Glomerular endothelial cell (primary cell): ENCODE data around the gene ZNF615. TPM values are rescaled to one million over a fixed set of nuclear protein-coding genes. Genes with fewer than 3 reads are reported as not detected.
"Not testable (repeated sequence)": the region's sequence is repeated elsewhere in the genome, so short reads cannot be mapped to it uniquely, and the experiment has no call there.

Source experiments
- DNase-seq: peaks from one replicate; pipeline ENCODE4 v3.0.0-alpha.2; 2011; ENCODE audit warnings: low read depth, low spot score; ENCODE audit errors: extremely low read depth
- total RNA-seq: library from RNA; depleted of rRNA; stranded (reverse); fragments of >200 nt; gene quantifications from 2 replicates; pipeline ENCODE4 v1.2.3, GENCODE V29; 2015

ZNF615 gene
- 3.2 and 6.1 TPM in 2 replicates for total RNA-seq

DNA sequence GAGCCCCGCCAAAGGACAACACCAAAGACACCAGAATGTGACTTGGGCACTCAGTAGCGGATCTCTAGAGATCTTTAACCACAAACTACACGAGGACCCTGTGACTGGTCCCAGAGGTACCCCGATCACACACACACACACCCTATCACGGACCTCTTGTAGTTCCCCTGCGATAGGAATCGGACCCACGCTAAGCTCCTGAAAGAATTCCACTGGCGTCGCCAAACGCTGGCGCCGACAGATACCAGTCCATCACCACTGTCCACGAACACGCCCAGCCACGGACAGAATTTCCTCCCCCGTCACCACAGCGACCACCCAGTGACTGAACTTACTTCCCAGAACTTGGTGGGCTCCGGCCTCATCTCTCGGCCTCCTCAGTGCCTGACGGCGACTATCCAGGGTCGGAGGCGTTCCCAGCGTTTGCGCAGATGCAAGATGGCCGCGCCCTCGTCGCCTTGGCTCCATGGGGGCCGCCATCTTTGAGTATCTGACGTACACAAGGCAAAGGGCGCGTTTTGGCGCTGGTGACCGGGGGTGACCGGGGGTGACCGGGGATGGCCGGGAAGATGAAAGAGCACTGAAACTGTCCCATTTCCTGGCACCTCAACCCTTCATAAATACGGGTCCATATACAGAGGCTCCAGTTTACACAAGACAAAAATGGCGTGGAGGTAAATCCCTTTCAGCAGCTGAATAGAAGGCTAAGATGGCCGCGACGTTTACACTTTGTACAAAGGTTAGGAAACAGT, at the start of gene ZNF615:
TSS of gene ZNF615 (minus strand) at position 406 of the 752 bp plus-strand sequence. CDS start 4,500 bp downstream, outside the sequence.
- peak; percentile 56 for DNase-seq

DNA sequence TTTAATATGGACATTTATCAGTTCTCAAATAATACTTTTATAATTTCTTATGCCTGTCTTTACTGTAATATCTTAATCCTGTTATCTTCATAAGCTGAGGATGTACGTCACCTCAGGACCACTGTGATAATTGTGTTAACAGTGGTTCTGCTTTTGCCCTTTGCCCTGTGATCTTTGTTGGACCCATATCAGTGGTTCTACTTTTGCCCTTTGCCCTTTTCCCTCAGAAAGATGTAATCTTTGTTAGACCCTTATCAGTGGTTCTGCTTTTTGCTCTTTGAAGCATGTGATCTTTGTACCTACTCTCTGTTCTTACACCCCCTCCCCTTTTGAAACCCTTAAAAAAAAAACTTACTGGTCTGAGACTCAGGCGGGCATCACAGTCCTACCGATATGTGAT, 48.5 kb upstream of the ZNF615 start:
- DNase-seq = not testable (repeated sequence)

DNA sequence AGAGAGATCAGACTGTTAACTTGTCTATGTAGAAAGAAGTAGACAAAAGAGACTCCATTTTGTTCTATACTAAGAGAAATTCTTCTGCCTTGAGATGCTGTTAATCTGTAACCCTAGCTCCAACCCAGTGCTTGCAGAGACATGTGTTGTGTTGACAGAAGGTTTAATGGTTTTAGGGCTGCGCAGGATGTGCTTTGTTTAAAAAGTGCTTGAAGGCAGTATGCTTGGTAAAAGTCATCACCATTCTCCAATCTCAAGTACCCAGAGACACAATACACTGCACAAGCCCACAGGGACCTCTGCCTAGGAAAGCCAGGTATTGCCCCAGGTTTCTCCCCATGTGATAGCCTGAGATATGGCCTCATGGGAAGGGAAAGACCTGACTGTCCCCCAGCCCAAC, 43.7 kb upstream of the ZNF615 start:
- DNase-seq = not testable (repeated sequence)

DNA sequence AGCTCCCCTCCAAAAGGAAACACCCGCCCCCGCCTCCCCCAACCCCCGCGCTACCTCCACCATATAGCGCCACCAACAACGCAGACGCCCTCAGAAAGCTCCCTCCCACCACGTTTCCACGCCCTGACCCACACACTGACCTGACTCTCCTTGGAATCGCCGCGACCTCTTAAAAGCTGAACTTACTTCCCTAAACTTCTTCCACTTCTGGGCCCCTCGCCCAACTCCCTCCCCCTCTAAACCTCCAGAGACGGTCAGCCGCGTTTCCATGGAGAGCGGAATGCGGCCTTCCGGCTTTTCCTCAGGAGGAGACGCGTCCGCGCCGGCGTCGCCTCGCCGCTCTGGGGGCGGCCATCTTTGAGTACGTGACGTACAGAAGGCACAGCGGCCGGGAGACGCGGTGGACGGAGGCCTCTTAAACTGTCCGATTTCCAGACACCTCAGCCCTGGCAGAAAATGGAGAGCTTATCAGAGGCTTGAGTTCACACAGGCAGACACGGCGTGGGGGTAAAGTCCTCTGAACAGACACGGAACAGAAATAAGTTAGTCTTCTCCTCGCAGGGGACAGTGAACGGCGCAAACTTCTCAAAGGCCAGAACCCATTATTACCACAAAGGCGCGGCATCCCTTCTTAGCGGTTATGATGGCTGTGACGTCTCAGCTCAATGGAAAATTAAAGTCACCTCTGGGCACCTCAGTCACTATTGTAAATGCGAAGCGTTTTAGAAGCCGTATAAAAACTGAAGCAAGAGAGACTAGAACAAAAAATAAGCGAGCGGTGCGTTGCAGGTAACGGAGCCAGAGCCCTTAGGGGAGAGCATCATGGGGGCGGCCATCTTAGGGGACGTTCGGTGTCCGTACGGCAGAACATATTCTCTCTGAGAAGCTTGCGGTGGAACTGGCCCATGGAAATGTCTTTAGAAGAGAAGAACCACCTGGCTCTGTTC, 40.8 kb upstream of the ZNF615 start, which contains the start of gene ZNF432:
TSS of gene ZNF432 (minus strand) at position 284 of the 947 bp plus-strand sequence. CDS start 1,970 bp downstream, outside the sequence.
- DNase-seq = peak; percentile 73

DNA sequence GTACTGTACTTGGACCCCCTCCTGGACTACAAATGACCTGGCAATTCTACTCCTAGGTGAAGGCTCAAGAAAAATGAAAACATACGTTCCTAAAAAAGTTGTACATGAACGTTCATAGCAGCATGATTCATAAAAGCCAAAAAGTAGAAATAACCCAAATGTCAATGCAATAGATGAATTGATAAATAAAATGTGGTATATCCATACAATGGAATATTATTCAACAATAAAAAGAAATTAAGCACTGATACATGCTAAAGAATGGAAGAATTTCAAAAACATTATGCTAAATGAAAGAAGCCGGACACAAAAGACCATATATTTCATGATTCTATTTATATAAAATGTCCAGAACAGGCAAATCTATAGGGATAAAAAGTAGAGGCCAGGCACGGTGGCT, 31.2 kb upstream of the ZNF615 start:
- no peak for DNase-seq

DNA sequence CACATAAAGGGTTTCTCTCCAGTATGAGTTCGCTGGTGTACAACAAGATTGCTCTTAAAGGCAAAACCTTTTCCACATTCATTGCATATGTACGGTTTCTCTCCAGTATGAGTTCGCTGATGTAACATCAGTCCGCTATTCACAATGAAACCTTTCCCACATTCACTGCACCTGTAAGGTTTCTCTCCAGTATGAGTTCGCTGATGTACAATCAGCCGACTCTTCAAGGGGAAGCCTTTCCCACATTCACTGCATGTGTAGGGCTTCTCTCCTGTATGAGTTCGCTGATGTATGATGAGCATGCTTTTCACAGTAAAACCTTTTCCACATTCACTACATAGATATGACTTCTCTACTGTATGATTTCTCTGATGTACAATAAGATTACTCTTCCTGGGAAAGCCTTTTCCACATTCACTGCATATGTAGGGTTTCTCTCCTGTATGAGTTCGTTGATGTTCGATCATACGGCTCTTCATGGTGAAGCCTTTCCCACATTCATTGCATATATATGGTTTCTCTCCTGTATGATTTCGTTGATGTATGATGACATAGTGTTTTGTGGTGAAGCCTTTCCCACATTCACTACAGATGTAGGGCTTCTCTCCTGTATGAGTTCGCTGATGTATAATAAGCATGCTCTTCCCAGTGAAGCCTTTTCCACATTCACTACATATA, 26.2 kb upstream of the ZNF615 start:
- DNase-seq = no peak

DNA sequence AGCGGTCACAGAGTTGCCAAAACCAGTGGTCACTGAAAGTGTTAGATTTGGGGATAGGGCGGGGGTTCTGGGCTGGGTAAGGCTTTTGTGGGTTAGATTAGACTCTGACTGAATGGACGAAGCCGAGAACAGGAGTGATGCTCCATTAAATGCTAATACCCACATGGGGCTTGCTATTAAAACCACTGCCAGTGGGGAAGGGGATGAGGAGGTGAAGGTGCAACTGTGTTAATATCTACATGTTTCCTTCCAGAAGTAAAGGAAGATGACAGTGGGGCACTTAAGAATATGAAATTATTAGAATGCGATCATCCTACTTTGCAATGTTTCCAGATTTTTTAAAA, 20.7 kb upstream of the ZNF615 start:
- no peak for DNase-seq

DNA sequence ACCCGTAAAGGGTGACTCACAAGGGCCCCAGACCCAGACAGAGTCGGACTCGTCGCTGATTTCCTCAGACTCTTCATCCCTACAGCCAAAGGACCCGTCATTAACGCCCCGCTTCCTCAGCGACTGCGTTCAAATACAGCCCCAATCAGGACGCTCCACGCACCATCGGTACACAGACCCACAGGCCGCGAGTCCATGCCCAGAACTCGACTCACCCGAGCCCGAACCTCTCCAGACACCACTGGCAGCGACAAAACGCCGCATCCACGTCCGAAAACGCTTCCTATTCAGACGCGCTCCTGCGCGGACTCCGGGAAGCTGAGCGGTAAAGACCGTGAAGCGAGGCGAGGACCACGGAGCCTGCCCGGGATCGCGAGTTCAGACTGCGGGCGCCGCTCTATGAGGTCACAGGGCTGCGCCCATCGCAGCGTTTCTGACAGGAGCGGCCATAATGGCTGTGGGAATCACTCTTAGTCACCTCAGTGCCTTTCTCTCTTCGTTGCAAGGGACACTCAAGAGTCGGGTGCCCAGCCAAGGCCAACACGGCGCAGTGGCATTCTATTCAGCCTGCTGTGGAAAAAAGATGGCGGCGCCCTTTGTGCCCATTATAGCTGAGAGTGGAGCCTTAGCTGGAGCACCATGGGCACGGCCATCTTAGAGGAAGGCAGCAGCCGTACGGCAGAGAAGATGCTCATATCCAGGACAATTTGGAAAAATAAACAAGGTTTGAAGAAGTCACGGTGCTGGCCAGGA, 20.2 kb upstream of the ZNF615 start, which contains the start of gene ZNF614:
TSS of gene ZNF614 (minus strand) at position 353 of the 753 bp plus-strand sequence. CDS start 2,634 bp downstream, outside the sequence.
- peak; percentile 42 for DNase-seq

DNA sequence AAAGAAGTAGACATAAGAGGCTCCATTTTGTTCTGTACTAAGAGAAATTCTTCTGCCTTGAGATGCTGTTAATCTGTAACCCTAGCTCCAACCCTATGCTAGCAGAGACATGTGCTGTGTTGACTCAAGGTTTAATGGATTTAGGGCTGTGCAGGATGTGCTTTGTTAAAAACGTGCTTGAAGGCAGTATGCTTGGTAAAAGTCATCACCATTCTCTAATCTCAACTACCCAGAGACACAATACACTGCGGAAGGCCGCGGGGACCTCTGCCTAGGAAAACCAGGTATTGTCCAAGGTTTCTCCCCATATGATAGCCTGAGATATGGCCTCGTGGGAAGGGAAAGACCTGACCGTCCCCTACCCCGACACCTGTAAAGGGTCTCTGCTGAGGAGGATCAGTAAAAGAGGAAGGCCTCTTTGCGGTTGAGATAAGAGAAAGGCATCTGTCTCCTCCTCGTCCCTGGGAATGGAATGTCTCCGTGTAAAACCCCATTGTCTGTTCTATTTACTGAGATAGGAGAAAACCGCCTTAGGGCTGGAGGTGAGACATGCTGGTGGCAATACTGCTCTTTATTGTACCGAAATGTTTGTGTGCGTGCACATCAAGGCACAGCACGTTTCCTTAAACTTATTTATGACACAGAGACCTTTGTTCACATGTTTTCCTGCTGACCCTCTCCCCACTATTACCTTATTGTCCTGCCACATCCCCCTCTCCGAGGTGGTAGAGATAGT, 18.4 kb upstream of the ZNF615 start:
- not testable (repeated sequence) for DNase-seq

DNA sequence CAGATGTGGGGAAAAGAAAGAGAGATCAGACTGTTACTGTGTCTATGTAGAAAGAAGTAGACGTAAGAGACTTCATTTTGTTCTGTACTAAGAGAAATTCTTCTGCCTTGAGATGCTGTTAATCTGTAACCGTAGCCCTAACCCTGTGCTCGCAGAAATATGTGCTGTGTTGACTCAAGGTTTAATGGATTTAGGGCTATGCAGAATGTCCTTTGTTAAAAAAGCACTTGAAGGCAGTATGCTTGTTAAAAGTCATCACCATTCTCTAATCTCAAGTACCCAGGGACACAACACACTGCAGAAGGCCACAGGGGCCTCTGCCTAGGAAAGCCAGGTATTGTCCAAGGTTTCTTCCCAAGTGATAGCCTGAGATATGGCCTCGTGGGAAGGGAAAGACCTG, 16.5 kb upstream of the ZNF615 start:
- DNase-seq = not testable (repeated sequence)

DNA sequence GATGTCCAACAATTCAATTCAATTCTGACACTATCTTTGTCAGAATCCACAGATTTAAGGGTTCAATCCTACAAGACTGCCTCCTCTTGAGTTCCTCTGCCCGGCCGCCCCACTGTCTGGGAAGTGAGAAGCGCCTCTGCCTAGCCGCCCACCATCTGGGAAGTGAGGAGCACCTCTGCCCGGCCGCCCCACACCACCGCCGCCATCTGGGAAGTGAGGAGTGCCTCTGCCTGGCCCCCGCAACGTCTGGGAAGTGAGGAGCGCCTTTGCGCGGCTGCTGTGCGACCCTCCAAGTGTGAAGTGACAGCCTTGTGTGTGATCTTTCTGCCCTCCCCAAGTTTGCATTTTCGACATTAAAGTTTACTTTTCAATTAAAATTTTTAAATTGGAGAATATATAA, 14.2 kb upstream of the ZNF615 start:
- no peak for DNase-seq

DNA sequence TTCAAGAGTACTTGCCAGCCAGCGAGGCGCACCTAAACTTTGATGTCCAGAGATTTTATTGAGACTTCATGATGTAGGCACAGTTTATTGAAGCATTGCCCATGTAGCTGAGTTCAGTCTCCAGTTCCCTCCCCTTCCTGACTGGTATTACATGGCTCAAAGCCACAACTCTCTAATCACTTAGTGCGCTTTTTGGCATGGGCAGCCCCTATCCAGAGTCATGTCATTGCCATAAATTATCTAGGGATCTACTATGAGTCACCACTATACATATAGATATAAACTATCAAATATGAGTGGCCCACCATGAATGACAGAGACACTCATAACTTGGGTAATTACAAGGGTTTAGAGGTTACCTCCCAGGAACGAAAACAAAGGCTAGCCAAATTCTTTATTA, 12.5 kb upstream of the ZNF615 start:
- no peak for DNase-seq

DNA sequence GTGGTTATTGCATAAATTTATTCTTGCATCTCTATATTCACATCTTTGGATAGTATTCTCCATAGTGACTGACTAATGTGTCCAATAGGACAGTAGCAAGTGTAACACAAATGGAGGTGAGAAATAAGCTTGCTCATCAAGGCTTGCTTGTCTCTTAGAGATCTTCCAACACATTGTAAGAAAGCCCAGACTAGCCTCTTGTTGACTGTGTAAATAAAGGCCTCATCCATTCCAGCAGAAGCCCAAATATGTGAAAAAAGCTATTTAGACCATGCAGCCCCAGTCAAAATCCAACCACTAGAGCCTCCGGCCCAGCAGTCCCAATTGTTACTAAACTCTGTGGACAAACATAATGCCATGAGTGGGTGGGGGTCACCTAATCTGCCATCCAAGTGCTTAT, 2.7 kb upstream of the ZNF615 start:
- DNase-seq = no peak

DNA sequence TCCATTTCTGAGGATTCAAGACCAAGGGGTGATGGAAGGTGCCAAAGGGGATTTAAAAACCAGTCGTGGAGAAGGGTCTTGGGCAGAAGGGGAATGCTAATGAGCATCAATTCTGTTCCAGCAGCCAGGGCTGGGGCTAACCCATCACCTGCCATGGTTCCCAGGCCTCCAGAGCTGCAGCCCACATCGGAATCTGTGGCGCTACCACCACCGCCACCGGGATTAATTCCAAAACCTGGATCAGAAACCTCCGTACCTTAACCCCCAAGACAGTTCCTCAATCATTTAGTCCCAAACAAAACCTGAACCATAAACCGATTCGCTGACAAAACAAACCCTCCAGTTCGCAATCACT, 583 bp downstream of the ZNF615 start:
- DNase-seq = no peak

DNA sequence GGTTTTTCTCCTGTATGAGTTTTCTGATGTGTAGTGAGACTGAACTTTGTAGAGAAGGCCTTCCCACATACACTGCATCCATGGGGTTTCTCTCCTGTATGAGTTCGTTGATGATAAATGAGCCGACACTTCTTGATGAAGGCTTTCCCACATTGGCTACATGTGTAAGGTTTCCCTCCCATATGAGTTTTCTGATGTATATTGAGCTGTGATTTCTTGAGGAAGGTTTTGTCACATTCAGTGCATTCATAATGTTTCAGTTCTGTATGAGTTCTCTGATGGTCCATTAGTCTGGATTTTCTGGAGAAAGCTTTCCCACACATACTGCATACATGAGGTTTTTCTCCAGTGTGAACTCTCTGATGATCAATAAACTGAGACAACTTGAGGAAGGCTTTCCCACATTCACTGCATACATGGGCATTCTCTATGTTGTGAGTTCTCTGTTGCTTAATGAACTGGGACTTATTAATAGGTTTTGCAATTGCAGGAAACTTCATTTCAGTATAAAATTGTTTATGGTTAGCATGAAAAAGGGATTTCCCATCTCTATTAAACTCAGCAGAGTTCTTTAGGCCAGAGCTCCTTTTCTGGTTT, 13.9 kb downstream of the ZNF615 start:
- no peak for DNase-seq

DNA sequence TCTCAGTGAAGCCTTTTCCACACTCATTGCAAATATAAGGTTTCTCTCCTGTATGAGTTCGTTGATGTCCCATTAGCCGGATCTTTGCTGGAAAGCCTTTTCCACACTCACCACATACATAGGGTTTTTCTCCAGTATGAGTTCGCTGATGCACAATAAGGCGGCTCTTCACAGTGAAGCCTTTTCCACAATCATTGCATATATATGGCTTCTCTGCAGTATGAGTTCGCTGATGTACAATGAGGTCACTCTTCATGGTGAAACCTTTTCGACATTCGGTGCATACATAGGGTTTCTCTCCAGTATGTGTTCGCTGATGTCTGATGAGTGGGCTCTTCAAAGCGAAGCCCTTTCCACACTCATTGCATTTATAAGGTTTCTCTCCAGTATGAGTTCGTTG, 14.6 kb downstream of the ZNF615 start:
- DNase-seq = no peak

DNA sequence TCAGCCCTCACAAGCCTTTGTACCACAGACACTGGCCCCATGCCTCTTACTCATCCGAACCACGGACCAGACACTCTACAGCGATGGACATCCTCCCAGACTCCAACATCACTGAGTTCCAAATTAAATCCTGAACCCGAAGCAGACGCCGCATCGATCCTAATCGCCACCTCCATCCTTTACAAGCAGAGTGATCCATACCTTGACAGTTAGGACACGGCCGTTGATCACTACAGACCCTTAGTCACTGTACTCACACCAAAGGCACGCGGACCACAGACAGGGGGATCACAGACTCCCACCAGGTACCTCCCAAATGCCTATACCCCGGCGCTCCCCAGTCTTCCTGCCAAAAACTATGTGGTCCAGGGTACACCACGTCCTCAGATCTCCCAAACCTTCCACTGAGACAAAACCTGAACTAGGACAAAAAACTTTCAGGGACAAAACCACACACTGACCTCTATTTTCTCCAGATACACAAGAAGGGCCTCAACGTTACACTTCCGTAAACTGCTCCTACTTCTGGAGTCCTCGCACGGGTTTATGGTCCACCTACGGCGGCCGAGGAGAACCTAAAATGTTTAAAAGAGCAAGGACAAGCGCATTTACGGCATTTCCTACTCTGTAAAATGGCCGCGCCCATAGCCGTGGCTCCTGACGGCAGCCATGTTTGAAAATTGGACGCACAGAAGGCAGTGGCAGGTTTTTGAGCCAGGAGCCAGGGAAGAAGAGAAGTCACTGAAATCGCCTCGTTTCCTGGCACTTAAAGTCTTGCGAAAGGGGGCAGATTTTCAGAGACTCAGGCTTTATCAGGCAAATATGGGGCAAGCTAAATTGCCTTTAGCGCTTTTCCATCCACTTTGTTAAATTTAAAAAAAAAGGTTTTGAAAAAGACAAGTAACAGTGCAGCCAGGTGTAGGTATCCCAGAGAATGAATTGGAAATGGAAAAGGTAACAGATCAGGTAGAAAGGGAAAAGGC, 21.4 kb downstream of the ZNF615 start, which contains the start of gene ZNF350:
TSS of gene ZNF350 (minus strand) at position 532 of the 983 bp plus-strand sequence. CDS start 12,480 bp downstream, outside the sequence.
- DNase-seq = peak; percentile 80

DNA sequence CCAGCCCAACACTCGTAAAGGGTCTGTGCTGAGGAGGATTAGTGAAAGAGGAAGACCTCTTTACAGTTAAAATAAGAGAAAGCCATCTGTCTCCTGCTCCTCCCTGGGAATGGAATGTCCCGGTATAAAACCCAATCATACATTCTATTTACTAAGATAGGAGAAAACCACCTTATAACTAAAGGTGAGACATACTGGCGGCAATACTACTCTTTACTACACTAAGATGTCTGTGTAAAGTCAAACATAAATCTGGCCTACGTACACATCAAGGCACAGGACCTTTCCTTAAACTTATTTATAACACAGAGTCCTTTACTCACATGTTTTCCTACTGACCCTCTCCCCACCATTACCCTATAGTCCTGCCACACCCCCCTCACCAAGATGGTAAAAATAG, 24.6 kb downstream of the ZNF615 start:
- DNase-seq = no peak
